Measurements from ENCODE around the gene ABCD4.
A peak's percentile ranks its signal among the peaks of the same experiment; 100 is the strongest.
"Not testable (repeated sequence)": the region's sequence is repeated elsewhere in the genome, so short reads cannot be mapped to it uniquely, and the experiment has no call there.

ABCD4 gene
- total RNA-seq, result 9.5 to 32.6 (median 24.2) reads per million in 18 experiments

DNA sequence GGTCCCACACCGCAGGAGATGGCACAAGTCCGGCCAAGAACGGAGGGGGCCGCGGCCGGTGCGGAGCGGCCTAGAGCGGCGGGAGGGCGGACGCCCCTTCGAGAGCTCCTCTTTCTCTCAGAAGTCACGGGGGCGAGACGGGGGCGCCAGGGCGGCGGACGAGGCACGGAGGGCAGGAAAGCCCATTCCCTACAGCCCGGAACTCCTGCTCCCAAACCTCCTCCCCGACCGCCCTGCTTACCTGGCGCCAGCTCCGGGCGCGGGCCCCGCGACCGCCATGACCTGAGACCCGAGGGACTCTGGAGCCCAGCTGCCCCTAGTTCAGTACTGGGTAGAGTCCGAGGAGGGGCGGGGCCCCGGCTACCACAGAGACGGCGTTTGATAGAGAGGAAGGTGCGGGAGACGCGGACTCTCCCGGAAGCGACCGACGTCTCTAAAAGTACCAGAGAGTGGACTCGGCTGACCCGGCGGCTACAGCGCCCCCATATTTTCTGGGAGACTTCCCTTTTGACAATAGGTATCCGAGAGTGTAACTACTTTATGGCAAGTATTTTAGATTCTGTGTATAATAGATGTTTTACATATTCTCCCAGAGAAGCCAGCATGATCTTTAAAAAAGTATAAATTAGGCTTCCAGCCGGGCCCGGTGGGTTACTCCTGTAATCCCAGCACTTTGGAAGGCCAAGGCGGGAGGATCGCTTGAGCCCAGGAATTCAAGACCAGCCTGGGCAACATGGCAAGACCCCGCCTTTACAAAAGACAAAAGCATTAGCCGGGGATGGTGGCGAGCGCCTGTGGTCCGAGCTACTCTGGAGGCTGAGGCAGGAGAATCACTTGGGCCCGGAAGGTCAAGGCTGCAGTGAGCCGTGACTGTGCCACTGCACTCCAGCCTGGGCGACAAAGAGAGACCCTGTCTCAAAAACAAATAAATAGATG lies at the start of gene ABCD4:
TSS of gene ABCD4 (minus strand) at position 301 of the 936 bp plus-strand sequence. CDS start at position 279, 22 bp downstream.
- DNase-seq, result peak; percentile 90 to 93

- no peak for DNase-seq
Observed at GRCh38 chr14:74350928-74351323, 48.2 kb upstream of the ABCD4 start.

GRCh38 chr14:74350211-74350927 lies 47.6 kb upstream of the ABCD4 start:
- no peak for DNase-seq

GRCh38 chr14:74349757-74350156 lies 47.0 kb upstream of the ABCD4 start:
- no peak for DNase-seq

GRCh38 chr14:74348735-74349463 lies 46.2 kb upstream of the ABCD4 start:
- DNase-seq, result no peak

DNA sequence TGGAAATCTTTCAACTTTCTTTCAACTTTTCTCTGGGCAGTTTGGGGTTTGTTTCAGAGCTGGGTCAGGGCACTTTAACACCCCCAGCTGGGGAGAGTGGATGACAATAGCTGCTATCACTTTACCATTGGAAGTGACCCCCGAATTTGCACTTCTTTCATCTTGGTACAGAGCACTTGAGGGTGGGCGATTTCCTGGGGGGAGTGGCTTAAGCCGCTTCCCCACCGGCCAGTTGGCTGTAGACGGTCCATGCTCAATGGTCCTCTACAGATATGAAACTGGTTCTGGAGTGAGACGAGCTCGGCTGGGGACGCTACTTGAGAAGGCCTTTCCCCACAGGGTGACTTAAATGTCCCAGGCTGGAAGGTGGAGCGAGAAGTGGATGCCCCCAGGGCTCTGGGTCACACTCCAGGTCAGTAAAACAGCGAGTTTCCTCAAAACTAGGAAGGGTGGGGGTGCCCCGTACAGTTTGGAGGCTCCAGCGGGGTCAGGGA lies 45.6 kb upstream of the ABCD4 start, which contains the start of gene VRTN:
TSS of gene VRTN (plus strand) at position 231 of the 494 bp plus-strand sequence. CDS start 8,313 bp downstream, outside the sequence.
- DNase-seq, result no peak

- DNase-seq, result no peak
Observed at GRCh38 chr14:74347795-74348100, 45.0 kb upstream of the ABCD4 start.

DNA sequence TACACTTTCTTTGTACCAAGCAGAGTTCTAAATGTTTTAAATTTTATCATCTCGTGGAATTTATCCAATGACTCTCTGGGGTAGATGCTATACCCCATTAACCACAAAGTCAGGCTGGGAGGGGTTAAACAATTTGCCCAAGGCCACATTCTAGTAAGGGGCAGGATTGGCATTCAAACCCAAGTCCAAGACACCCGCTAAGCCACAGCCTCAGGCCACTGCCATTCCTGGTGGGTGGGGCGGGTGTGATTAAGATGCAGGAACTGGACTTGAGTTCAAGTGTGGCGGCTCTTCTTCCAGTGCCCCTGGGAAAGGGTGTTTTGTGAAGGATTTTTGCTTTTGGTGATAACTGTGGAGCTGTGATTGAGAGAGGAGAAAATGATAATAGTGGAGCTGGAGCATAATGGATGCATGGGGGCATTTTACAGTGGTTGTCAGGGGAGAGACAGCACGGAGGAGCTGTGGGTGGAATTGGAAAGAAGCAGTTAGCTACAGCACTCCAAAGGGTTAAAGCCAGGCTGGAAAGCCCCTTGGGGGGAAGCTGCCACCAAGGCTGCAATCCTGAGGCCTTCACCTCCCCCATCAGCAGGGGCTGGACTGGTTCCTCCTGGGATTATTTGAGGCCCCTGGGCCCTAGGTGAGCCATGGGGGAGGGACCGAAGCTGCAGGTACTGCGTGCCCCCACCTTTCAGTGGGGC lies 44.5 kb upstream of the ABCD4 start:
- no peak for DNase-seq

- DNase-seq, result no peak
Observed at GRCh38 chr14:74346341-74346740, 43.6 kb upstream of the ABCD4 start.

GRCh38 chr14:74333909-74334308 lies 31.2 kb upstream of the ABCD4 start:
- DNase-seq, result no peak

- not testable (repeated sequence) for DNase-seq
Observed at GRCh38 chr14:74329950-74330552, 27.3 kb upstream of the ABCD4 start.

DNA sequence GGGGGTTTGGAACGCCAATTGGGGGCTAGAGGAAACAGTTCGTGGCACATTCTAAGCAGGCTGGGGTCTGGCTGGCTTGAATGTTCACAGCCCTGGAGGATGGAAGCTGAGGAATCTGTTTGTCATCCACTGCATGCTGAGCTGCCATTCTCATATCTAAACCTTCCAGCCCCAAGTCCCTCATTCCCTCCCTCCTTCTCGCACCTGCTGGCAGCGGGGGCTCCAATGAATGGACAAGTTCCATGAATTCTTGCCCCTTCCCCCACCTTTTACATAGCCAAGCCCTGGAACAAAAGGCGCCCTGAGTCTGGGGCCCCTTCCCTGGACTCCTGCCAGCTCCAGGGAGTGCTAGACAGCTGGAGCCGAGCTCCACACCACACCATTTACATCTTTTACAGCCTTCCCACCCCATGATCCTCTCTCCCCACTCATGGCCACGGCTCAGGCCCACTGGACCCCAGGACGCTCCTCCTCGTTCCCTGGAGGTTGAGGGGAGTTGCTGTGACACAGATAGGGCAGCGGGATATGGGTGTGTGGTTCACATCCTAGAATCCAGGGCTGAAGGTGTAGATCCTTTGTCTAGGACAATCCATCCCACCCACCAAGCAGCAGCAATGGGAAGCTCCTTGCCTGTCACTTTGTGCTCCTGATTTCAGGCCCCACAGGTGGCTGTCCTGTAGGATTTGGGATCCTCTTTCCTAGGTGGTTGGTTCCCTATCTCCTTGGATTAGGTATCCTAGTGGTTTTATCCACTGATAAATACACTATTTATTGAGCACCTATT lies 23.8 kb upstream of the ABCD4 start:
- no peak for DNase-seq

DNA sequence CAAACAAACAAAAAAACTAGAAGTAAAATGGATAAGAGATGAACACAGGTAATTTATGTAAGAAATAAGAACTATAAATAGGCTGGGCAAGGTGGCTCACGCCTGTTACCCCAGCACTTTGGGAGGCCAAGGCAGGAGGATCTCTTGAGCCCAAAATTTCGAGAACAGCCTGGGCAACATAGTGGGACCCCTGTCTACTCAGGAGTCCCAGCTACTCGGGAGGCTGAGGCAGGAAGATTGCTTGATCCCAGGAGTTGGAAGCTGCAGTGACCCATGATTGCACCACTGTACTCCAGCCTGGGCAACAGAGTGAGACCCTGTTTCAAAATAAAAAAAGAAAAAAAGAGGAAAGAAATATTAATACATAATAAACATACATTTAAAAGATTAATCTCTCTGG lies 22.7 kb upstream of the ABCD4 start:
- DNase-seq, result no peak

- DNase-seq, result peak; percentile 48 to 77
Observed at GRCh38 chr14:74324931-74325361, 22.2 kb upstream of the ABCD4 start.

GRCh38 chr14:74314576-74314975 lies 11.8 kb upstream of the ABCD4 start:
- DNase-seq, result no peak

GRCh38 chr14:74313601-74314000 lies 10.9 kb upstream of the ABCD4 start:
- DNase-seq, result no peak

GRCh38 chr14:74312161-74312560 lies 9.4 kb upstream of the ABCD4 start:
- no peak for DNase-seq

- peak; percentile 15 to 76 for DNase-seq
Observed at GRCh38 chr14:74309125-74310022, 6.6 kb upstream of the ABCD4 start.

- no peak for DNase-seq
Observed at GRCh38 chr14:74308695-74309094, 6.0 kb upstream of the ABCD4 start.

DNA sequence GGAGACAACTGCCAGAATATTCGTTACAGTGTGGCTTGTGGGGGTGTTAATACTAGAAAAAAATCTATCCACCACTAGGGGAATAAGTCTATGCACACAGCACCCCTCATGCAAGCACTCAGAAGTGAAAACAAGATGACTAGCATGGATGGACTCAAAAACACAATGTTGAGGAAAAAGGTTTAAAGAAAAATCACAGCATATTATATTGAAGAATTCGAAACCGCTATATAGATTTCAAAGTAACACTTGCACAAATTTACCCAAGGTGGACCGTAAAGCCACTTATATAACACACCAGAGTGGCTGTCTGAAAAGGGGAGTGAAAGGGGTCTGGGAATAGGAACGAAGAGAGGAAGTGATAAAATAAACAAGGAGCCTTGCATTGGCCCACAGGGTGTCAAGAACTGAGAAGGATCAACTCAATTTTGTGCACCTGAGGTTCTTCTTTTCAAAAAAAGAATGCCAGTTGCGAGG lies 544 bp downstream of the ABCD4 start:
- peak; percentile 45 to 60 for DNase-seq

Measured in inflammatory macrophage (primary cell).